HL-60 (cell line): Measurements from ENCODE around the gene MOB2.

Source experiments
- TF ChIP-seq, protein P1 (sequence below): IDR thresholded peaks from 2 replicates; pipeline ENCODE4 v1.6.1; 2012; ENCODE audit warnings: low read depth; ENCODE audit not compliant: insufficient replicate concordance
- TF ChIP-seq, protein P2 (sequence below): IDR thresholded peaks from one replicate; pipeline ENCODE4 v1.5.1; 2011; ENCODE audit warnings: low read length, control low read depth, inconsistent platforms; ENCODE audit not compliant: insufficient read depth

DNA sequence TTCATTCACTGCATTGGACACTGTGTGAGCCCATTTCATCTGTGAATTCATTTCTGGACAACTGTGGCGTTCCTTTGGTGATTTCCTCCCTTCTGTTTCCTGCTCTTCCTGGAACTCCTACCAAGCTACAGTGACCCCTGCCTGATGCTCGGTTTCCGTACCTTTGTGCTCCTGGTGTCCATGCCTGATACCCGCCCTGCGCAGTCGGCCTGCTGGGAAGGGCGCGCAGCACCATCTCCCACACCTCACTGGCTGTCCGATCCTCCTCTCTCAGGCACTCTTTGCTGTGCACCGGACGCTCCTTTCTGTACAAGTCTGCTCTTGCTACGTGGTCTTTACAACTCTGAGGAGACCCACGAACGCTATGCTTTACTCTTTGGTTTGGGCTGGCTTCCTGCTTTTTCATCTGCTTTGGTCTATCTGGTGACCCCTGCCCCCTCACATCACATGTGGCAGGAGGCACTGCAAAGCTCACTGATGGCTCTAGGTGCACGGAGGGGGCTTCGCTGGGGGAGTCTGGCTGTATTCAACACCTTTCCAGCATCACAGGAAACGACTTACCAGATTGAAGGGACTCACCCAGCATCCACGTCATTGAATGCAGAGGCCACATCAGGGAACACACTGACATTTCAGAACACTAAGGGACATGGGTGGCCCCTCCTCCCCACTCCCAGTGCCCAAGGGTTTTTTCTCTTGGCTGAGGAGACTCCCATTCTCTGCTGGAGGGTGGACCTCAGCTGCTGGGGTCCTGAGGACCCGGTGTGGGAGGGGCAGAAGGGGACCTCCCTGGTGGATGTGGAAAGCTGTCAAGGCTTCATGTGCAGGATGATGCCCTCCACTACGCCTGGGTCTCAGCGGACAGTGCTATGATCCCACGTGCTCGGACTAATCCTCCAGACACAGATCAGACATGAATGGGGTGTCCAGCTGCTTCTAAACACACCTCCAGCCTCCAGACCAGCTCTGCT is 27.0 kb upstream of the MOB2 start:
- TF ChIP-seq, protein P1, sequence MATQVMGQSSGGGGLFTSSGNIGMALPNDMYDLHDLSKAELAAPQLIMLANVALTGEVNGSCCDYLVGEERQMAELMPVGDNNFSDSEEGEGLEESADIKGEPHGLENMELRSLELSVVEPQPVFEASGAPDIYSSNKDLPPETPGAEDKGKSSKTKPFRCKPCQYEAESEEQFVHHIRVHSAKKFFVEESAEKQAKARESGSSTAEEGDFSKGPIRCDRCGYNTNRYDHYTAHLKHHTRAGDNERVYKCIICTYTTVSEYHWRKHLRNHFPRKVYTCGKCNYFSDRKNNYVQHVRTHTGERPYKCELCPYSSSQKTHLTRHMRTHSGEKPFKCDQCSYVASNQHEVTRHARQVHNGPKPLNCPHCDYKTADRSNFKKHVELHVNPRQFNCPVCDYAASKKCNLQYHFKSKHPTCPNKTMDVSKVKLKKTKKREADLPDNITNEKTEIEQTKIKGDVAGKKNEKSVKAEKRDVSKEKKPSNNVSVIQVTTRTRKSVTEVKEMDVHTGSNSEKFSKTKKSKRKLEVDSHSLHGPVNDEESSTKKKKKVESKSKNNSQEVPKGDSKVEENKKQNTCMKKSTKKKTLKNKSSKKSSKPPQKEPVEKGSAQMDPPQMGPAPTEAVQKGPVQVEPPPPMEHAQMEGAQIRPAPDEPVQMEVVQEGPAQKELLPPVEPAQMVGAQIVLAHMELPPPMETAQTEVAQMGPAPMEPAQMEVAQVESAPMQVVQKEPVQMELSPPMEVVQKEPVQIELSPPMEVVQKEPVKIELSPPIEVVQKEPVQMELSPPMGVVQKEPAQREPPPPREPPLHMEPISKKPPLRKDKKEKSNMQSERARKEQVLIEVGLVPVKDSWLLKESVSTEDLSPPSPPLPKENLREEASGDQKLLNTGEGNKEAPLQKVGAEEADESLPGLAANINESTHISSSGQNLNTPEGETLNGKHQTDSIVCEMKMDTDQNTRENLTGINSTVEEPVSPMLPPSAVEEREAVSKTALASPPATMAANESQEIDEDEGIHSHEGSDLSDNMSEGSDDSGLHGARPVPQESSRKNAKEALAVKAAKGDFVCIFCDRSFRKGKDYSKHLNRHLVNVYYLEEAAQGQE, result no peak
- TF ChIP-seq, protein P2, sequence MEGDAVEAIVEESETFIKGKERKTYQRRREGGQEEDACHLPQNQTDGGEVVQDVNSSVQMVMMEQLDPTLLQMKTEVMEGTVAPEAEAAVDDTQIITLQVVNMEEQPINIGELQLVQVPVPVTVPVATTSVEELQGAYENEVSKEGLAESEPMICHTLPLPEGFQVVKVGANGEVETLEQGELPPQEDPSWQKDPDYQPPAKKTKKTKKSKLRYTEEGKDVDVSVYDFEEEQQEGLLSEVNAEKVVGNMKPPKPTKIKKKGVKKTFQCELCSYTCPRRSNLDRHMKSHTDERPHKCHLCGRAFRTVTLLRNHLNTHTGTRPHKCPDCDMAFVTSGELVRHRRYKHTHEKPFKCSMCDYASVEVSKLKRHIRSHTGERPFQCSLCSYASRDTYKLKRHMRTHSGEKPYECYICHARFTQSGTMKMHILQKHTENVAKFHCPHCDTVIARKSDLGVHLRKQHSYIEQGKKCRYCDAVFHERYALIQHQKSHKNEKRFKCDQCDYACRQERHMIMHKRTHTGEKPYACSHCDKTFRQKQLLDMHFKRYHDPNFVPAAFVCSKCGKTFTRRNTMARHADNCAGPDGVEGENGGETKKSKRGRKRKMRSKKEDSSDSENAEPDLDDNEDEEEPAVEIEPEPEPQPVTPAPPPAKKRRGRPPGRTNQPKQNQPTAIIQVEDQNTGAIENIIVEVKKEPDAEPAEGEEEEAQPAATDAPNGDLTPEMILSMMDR, result no peak
